GM12875 (cell line): ENCODE results near the gene CCDC78.
"Not testable (repeated sequence)": the region's sequence is repeated elsewhere in the genome, so short reads cannot be mapped to it uniquely, and the experiment has no call there.

Source experiments
- H3K4me3 ChIP-seq: one replicate; pipeline ENCODE4 v1.5.1; 2011; ENCODE audit warnings: low read depth, low read length, control low read depth
- TF ChIP-seq, protein P1 (sequence below): IDR thresholded peaks from 2 replicates; pipeline ENCODE4 v1.5.1; 2011; ENCODE audit warnings: low read depth, mild to moderate bottlenecking, control low read depth, inconsistent platforms, low read length, moderate library complexity, borderline replicate concordance; ENCODE audit not compliant: insufficient read depth

Gene CCDC78

DNA sequence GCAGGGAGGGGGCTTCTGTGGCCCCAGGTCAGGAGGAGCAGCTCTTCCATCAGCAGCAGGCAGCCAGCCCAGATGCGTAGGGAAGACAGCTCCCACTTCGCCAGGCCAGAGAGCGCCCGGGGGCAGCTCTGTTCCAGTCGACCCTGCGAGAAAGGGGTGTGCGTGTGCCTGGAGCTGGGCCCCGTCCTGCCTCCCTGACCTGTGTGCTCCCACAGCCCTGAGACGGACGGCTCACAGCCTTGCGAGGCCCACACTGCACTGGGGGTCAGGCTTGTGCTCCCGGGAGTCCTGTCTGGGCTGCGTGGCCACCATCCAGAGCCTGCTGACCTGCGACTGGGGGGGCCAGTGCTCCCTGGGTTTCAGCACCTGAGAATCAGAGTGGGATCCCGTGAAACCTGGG, 33.8 kb upstream of the CCDC78 start:
- H3K4me3 ChIP-seq, result no peak overlapping the region
- TF ChIP-seq, protein P1, sequence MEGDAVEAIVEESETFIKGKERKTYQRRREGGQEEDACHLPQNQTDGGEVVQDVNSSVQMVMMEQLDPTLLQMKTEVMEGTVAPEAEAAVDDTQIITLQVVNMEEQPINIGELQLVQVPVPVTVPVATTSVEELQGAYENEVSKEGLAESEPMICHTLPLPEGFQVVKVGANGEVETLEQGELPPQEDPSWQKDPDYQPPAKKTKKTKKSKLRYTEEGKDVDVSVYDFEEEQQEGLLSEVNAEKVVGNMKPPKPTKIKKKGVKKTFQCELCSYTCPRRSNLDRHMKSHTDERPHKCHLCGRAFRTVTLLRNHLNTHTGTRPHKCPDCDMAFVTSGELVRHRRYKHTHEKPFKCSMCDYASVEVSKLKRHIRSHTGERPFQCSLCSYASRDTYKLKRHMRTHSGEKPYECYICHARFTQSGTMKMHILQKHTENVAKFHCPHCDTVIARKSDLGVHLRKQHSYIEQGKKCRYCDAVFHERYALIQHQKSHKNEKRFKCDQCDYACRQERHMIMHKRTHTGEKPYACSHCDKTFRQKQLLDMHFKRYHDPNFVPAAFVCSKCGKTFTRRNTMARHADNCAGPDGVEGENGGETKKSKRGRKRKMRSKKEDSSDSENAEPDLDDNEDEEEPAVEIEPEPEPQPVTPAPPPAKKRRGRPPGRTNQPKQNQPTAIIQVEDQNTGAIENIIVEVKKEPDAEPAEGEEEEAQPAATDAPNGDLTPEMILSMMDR, result no peak

DNA sequence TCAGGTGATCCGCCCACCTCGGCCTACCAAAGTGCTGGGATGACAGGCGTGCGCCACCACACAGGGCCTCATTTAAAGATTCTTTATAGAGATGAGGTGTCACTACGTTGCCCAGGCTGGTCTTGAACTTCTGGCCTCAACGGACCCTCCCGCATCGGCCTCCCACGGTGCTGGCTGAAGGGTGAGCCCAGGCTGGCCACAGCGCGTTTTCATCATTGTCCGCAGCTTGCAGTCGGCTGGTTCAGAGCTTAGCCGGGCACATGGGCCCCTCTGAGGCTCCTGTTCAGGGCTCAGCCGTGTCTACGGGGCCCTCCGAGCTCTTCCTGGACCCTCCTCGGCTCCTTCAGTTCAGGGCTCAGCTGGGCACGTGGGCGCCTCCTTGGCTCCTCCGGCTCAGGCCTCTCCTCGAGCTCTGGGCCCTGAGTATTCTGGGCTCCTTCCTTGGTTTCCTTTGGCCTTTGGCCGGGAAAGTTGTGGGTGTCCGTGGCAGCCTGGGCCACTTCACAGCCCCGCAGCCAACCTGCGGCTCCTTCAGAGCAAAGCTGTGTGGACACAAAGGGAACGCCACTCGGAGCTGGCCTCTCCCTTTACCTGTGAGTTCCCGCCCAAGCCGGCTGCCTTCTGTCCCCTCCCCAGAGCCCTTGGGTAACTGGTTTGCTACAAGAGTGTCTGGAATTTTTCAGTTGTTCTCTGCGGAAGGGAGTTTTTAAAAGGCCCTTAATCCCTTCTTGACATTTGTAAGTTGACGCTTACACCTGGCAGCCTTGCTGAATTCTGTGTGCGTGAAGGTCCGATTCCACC, 33.1 kb upstream of the CCDC78 start:
- H3K4me3 ChIP-seq, result no peak overlapping the region
- TF ChIP-seq, protein P1, result no peak

GRCh38 chr16:756428-756827, 30.2 kb upstream of the CCDC78 start:
- TF ChIP-seq, protein P1, result no peak
- H3K4me3 ChIP-seq, result no peak overlapping the region

DNA sequence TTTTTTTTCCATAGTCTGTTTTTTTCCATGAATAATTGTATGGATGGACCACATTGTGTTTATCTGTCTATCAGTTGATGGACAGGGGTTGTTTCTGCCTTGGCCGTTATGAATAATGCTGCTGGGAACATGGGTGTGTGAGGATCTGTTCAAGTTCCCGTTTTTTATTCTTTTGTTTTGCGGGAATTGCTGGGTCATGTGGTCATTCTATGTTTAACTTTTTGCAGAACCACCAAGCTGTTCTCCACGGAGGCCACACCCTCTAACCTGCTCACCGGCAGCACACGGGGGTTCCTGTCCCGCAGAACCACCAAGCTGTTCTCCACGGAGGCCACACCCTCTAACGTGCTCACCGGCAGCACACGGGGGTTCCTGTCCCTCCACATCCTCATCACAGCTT, 28.4 kb upstream of the CCDC78 start:
- no peak overlapping the region for H3K4me3 ChIP-seq
- TF ChIP-seq, protein P1, result no peak

GRCh38 chr16:754121-754607, 27.9 kb upstream of the CCDC78 start:
- not testable (repeated sequence) for H3K4me3 ChIP-seq

DNA sequence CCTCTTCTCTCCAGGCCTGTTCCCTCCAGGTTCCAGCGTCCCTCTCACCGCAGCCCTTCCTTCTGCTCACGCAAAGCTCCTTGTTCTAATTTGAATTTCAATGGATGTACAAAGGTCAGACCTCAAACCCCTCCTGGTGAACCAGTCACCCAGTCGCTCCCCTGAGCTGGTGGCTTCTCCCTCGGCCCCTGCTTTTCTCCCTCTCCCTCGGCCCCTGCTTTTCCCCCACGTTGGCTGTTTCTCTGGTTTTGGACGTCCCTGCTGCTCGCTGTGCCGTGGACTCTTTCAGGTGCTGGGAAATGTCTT, 25.7 kb upstream of the CCDC78 start:
- TF ChIP-seq, protein P1, result no peak
- no peak overlapping the region for H3K4me3 ChIP-seq

- no peak overlapping the region for H3K4me3 ChIP-seq
- TF ChIP-seq, protein P1, result no peak
These were observed 25.1 kb upstream of the CCDC78 start for GRCh38 chr16:751152-752006.
